Thoracic aorta (tissue), 2 donors: Measurements from ENCODE around the gene CNKSR3. TPM values are rescaled to one million over a fixed set of nuclear protein-coding genes. Genes with fewer than 3 reads are reported as not detected.

Source experiments
- ATAC-seq: fragments of 150-250 bp; one replicate; pipeline ENCODE4 v1.8.0; 2017; ENCODE audit warnings: low read depth; ENCODE audit not compliant: insufficient number of reproducible peaks, low FRiP score
- DNase-seq: peaks from one replicate; pipeline ENCODE4 v3.0.0-alpha.2; 2020; ENCODE audit warnings: low spot score
- H3K27ac ChIP-seq, 2 donors: fragments of 200-600 bp; sonication (generic); 1 replicate in 1 of 2; 2 replicates in 1 of 2; pipeline ENCODE4 v1.5.1; 2016; ENCODE audit warnings: mild to moderate bottlenecking in 2 of 2, moderate library complexity in 2 of 2
- H3K27me3 ChIP-seq: fragments of 200-600 bp; sonication (generic); replicated peaks from 2 replicates; pipeline ENCODE4 v1.6.0; 2016; ENCODE audit warnings: mild to moderate bottlenecking; ENCODE audit not compliant: insufficient read depth
- H3K36me3 ChIP-seq: fragments of 200-600 bp; sonication (generic); one replicate; pipeline ENCODE4 v1.5.1; 2016
- H3K4me1 ChIP-seq, 2 donors: fragments of 200-600 bp; sonication (generic); 1 replicate in 1 of 2; 2 replicates in 1 of 2; pipeline versions ENCODE4 v1.5.1 to v1.6.0; 2016; ENCODE audit warnings: low read depth in 2 of 2, mild to moderate bottlenecking in 1 of 2; ENCODE audit not compliant: control insufficient read depth in 1 of 2
- H3K4me3 ChIP-seq: fragments of 200-600 bp; sonication (generic); 2 replicates; pipeline ENCODE4 v1.5.1; 2016; ENCODE audit warnings: mild to moderate bottlenecking
- H3K9me3 ChIP-seq: fragments of 200-600 bp; sonication (generic); 2 replicates; pipeline ENCODE4 v1.5.1; 2016
- CTCF ChIP-seq: fragments of 200-600 bp; sonication (generic); IDR thresholded peaks from one replicate; pipeline ENCODE4 v1.5.1; 2019; ENCODE audit warnings: antibody characterized with exemption
- total RNA-seq, 2 donors: library from RNA; depleted of rRNA; stranded (reverse); fragments of >200 nt; gene quantifications; one replicate each; pipeline versions ENCODE4 v1.1.0 to v1.2.3, GENCODE V29; 2016

Gene CNKSR3
- total RNA-seq, 2 donors from 2014 or later = 20.2 to 22.9 TPM

- H3K27me3 ChIP-seq = no peaks in the 10 kb centered on the region
- ATAC-seq = no peak
- H3K9me3 ChIP-seq = no peaks in the 10 kb centered on the region
- no peak overlapping the region for H3K27ac ChIP-seq
- no peak for DNase-seq
- peaks cover 4% of the 10 kb centered on the region for H3K36me3 ChIP-seq
- no peak overlapping the region for H3K4me3 ChIP-seq
- H3K4me1 ChIP-seq = peaks cover 4 to 6% of the 10 kb centered on the region in 2 donors
- TF ChIP-seq CTCF = no peak
These were observed 114.6 kb downstream of the CNKSR3 start for GRCh38 chr6:154395878-154396277.

- ATAC-seq = no peak
- H3K4me3 ChIP-seq = no peak overlapping the region
- DNase-seq = no peak
- H3K9me3 ChIP-seq = no peaks in the 10 kb centered on the region
- H3K36me3 ChIP-seq = peaks cover 4% of the 10 kb centered on the region
- H3K27ac ChIP-seq = no peak overlapping the region
- H3K4me1 ChIP-seq = peaks cover 4 to 6% of the 10 kb centered on the region in 2 donors
- no peak for TF ChIP-seq CTCF
- H3K27me3 ChIP-seq = no peaks in the 10 kb centered on the region
These were observed 115.2 kb downstream of the CNKSR3 start for GRCh38 chr6:154395316-154395715.

- no peaks in the 10 kb centered on the region for H3K9me3 ChIP-seq
- H3K27ac ChIP-seq = no peak overlapping the region
- no peak overlapping the region for H3K4me3 ChIP-seq
- no peaks in the 10 kb centered on the region for H3K27me3 ChIP-seq
- no peak for ATAC-seq
- peaks cover 4 to 5% of the 10 kb centered on the region in 2 donors for H3K4me1 ChIP-seq
- peaks cover 4% of the 10 kb centered on the region for H3K36me3 ChIP-seq
- no peak for DNase-seq
- no peak for TF ChIP-seq CTCF
These were observed 115.9 kb downstream of the CNKSR3 start for GRCh38 chr6:154394571-154394970.

GRCh38 chr6:154390034-154390433, 120.5 kb downstream of the CNKSR3 start:
- no peak for TF ChIP-seq CTCF
- ATAC-seq (no peak), DNase-seq (no peak)
- no peaks in the 10 kb centered on the region for H3K27me3 ChIP-seq
- H3K4me1 ChIP-seq = peaks cover 4 to 6% of the 10 kb centered on the region in 2 donors
- no peak overlapping the region for H3K27ac ChIP-seq
- H3K4me3 ChIP-seq = no peak overlapping the region
- no peaks in the 10 kb centered on the region for H3K9me3 ChIP-seq
- H3K36me3 ChIP-seq = no peaks in the 10 kb centered on the region

GRCh38 chr6:154388803-154389202, 121.7 kb downstream of the CNKSR3 start:
- Histone ChIP-seq H3K4me3 (no peak overlapping the region), H3K27me3 (no peaks in the 10 kb centered on the region), H3K9me3 (no peaks in the 10 kb centered on the region), H3K4me1 (peaks cover 4 to 12% of the 10 kb centered on the region in 2 donors), H3K27ac (no peak overlapping the region), H3K36me3 (no peaks in the 10 kb centered on the region)
- ATAC-seq (no peak), DNase-seq (no peak)
- no peak for TF ChIP-seq CTCF
